GM12878 (cell line): ENCODE results near the gene PJA1. TPM values are rescaled to one million over a fixed set of nuclear protein-coding genes. Genes with fewer than 3 reads are reported as not detected.

Source experiments
- ATAC-seq: fragments of 200-7000 bp; cut with Tn5 transposase; 3 replicates; pipeline ENCODE4 v1.9.1; 2020; ENCODE audit warnings: mild to moderate bottlenecking, moderate library complexity
- BruUV-seq: library from RNA; stranded (reverse); fragments of 400-500 nt; replicated peaks from 2 replicates; lab custom pipeline; 2021; lab: Mats Ljungman, UMichigan
- CTCF ChIA-PET: fragments of 300-600 bp; sonication (Branson Sonifier 250); formaldehyde crosslinking; extraction: SDS; loops from one replicate; lab custom pipeline; 2021; ENCODE audit warnings: inconsistent platforms; lab: Yijun Ruan, JAX
- POLR2A ChIA-PET: fragments of 350-600 bp; formaldehyde crosslinking; extraction: SDS; loops from one replicate; lab custom pipeline; 2021; ENCODE audit warnings: inconsistent platforms; lab: Charles Lee
- RAD21 ChIA-PET: fragments of 300-600 bp; sonication (Branson Sonifier 250); formaldehyde crosslinking; loops from one replicate; lab custom pipeline; 2023; ENCODE audit warnings: antibody characterized with exemption; ENCODE audit not compliant: unreplicated experiment; lab: Charles Lee
- SMC1A ChIA-PET: fragments of 300-600 bp; sonication (Branson Sonifier 250); formaldehyde crosslinking; loops from one replicate; lab custom pipeline; 2023; ENCODE audit not compliant: unreplicated experiment, uncharacterized antibody; lab: Charles Lee
- DNase-seq: peaks from one replicate; pipeline ENCODE4 v3.0.0-alpha.2; 2011; ENCODE audit warnings: low read depth, low spot score
- FAIRE-seq: peaks from 3 replicates; lab custom pipeline; 2011; peaks lifted over from hg19 to GRCh38; lab: Jason Lieb, UNC
- H2AFZ ChIP-seq: 2 replicates; pipeline ENCODE4 v1.6.0; 2011; ENCODE audit warnings: low read depth, low read length, control low read depth; ENCODE audit not compliant: control insufficient read depth
- H3K27ac ChIP-seq: 2 replicates; pipeline ENCODE4 v1.5.1; 2011; ENCODE audit warnings: control low read depth; ENCODE audit not compliant: control insufficient read depth, insufficient read depth
- H3K27me3 ChIP-seq, 2 experiments: replicated peaks in 1 of 2; 2 replicates each; pipeline versions ENCODE4 v1.6.0 to v1.6.1; 2011; ENCODE audit warnings: low read length in 1 of 2; ENCODE audit not compliant: control insufficient read depth in 2 of 2, insufficient read depth in 2 of 2
- H3K36me3 ChIP-seq, 2 experiments: 2 replicates each; pipeline ENCODE4 v1.5.1; 2011; ENCODE audit warnings: low read length in 1 of 2; ENCODE audit not compliant: control insufficient read depth in 2 of 2, insufficient read depth in 2 of 2
- H3K4me1 ChIP-seq: 2 replicates; pipeline ENCODE4 v1.6.1; 2011; ENCODE audit warnings: mild to moderate bottlenecking, low read length, moderate library complexity, mixed read lengths; ENCODE audit not compliant: control insufficient read depth, insufficient read depth
- H3K4me2 ChIP-seq: 2 replicates; pipeline ENCODE4 v1.6.0; 2011; ENCODE audit warnings: control low read depth; ENCODE audit not compliant: control insufficient read depth, insufficient read depth
- H3K4me3 ChIP-seq: fragments of 200-600 bp; sonication (generic); 2 replicates; pipeline ENCODE4 v1.5.1; 2016
- H3K79me2 ChIP-seq: 2 replicates; pipeline ENCODE4 v1.6.0; 2011; ENCODE audit warnings: low read length; ENCODE audit not compliant: control insufficient read depth, insufficient read depth
- H3K9ac ChIP-seq: 2 replicates; pipeline ENCODE4 v1.8.0; 2011; ENCODE audit warnings: low read length, control low read depth, mixed read lengths; ENCODE audit not compliant: control insufficient read depth, insufficient read depth
- H3K9me3 ChIP-seq: replicated peaks from 3 replicates; pipeline ENCODE4 v1.5.1; 2011; ENCODE audit warnings: mild to moderate bottlenecking, low read length; ENCODE audit not compliant: control insufficient read depth, insufficient read depth
- H4K20me1 ChIP-seq: 2 replicates; pipeline ENCODE4 v1.6.0; 2011; ENCODE audit not compliant: control insufficient read depth, insufficient read depth
- FOS ChIP-seq: IDR thresholded peaks from 3 replicates; pipeline ENCODE4 v1.6.1; 2011; ENCODE audit warnings: borderline replicate concordance; ENCODE audit not compliant: insufficient read length; ENCODE audit errors: extremely low read depth
- IRF4 ChIP-seq: IDR thresholded peaks from 2 replicates; pipeline ENCODE4 v1.6.1; 2011; ENCODE audit warnings: low read depth, low read length
- KDM1A ChIP-seq: fragments of 200-600 bp; sonication (generic); IDR thresholded peaks from 2 replicates; pipeline ENCODE4 v1.6.1; 2016; ENCODE audit warnings: borderline replicate concordance
- TBL1XR1 ChIP-seq: IDR thresholded peaks from 2 replicates; pipeline ENCODE4 v1.6.1; 2012; ENCODE audit warnings: low read depth, low read length, improper control_type of control experiment
- USF2 ChIP-seq: IDR thresholded peaks from 2 replicates; pipeline ENCODE4 v1.6.1; 2011; ENCODE audit warnings: low read depth, low read length, improper control_type of control experiment, borderline replicate concordance
- ZNF687 ChIP-seq: fragments of 450-650 bp; IDR thresholded peaks from 2 replicates; pipeline ENCODE4 v1.6.1; 2017; ENCODE audit warnings: mild to moderate bottlenecking, moderate library complexity
- WGBS: methylation state at CpG from one replicate; pipeline ENCODE4 v1.1.6; 2016; ENCODE audit warnings: low lambda C conversion rate; ENCODE audit not compliant: insufficient replicate concordance, insufficient coverage; ENCODE audit errors: missing lambda C conversion rate; 5-methylcytosine and 5-hydroxymethylcytosine counted together
- in situ Hi-C: fragments of 300-500 bp; cut with MboI; formaldehyde crosslinking; loops from 9 replicates; pipeline ENCODE4 v1.14.3; 2018; ENCODE audit warnings: mixed read lengths
- intact Hi-C: fragments of 100-400 bp; cut with micrococcal nuclease; formaldehyde crosslinking; loops from one replicate; pipeline ENCODE4 v1.14.2; 2022; ENCODE audit not compliant: unreplicated experiment
- polyA plus RNA-seq, 11 experiments: library from polyadenylated mRNA; depleted of rRNA in 4 of 11; unstranded in 6 of 11; stranded (reverse) in 5 of 11; fragments of >200 nt; fragmentation: Nextera tagmentation in 4 of 11; fragmentation: Illumina TruSeq in 1 of 11; extraction: Ambion mirVana in 4 of 11; extraction: Trizol in 1 of 11; gene quantifications; 1 replicate in 1 of 11; 2 replicates in 10 of 11; pipeline versions ENCODE4 v1.2.1 to v1.2.3, GENCODE V29; 2011 to 2016; ENCODE audit warnings: inconsistent platforms in 2 of 11, missing spikeins in 2 of 11, low read depth in 1 of 11
- total RNA-seq, 4 experiments: library from RNA; depleted of rRNA in 3 of 4; stranded (reverse); fragments of >200 nt in 3 of 4; fragmentation: Illumina TruSeq in 1 of 4; extraction: Trizol in 1 of 4; gene quantifications; 2 replicates each; pipeline versions ENCODE4 v1.2.1 to v1.2.3, GENCODE V29; 2013 to 2021

The PJA1 gene
- total and polyA plus RNA-seq, 10 of the 15 experiments (the other 5 are each of a cell fraction or from before 2014, with no cell fraction given) = 5.2 to 19.5 (median 10.8) TPM

GRCh38 chrX:69177511-69178162 lies 12.4 kb upstream of the PJA1 start:
- SMC1A ChIA-PET = no interaction called here
- Histone ChIP-seq H3K36me3 (no peaks in the 10 kb centered on the region), H3K4me3 (no peak overlapping the region), H3K9ac (no peak overlapping the region), H3K4me1 (no peaks in the 10 kb centered on the region), H3K27ac (no peak overlapping the region), H3K79me2 (no peaks in the 10 kb centered on the region), H2AFZ (no peak overlapping the region), H3K4me2 (no peak overlapping the region), H4K20me1 (no peaks in the 10 kb centered on the region), H3K27me3 (no peaks in the 10 kb centered on the region), H3K9me3 (no peaks in the 10 kb centered on the region)
- POLR2A ChIA-PET = no interaction called here
- DNase-seq (no peak), FAIRE-seq (no peak), ATAC-seq (no peak)
- in situ Hi-C loops = no loop called here
- TF ChIP-seq IRF4 = no peak
- no peak for TF ChIP-seq KDM1A
- TF ChIP-seq TBL1XR1 = no peak
- CTCF ChIA-PET = no interaction called here
- RAD21 ChIA-PET = no interaction called here
- no TSS peak for BruUV-seq
- intact Hi-C loops = no loop called here
- 26% methylated on average over 4 of the region's 4 CpGs for WGBS

- ChIA-PET RAD21 (no interaction called here), SMC1A (no interaction called here), CTCF (no interaction called here), POLR2A (no interaction called here)
- no peaks in the 10 kb centered on the region for H3K36me3 ChIP-seq
- no peak for DNase-seq
- H3K4me3 ChIP-seq = no peak overlapping the region
- no peak for FAIRE-seq
- no peak overlapping the region for H3K4me2 ChIP-seq
- no peak for ATAC-seq
- BruUV-seq = no TSS peak
- intact Hi-C loops (no loop called here), in situ Hi-C loops (no loop called here)
- no peaks in the 10 kb centered on the region for H3K4me1 ChIP-seq
- H3K9ac ChIP-seq = no peak overlapping the region
- no peak overlapping the region for H3K27ac ChIP-seq
- 25% methylated on average over 3 of the region's 3 CpGs for WGBS
- no peaks in the 10 kb centered on the region for H3K9me3 ChIP-seq
- no peaks in the 10 kb centered on the region; a peak in 1 of 4 replicates for H3K27me3 ChIP-seq
- TF ChIP-seq ZNF687 (no peak), USF2 (no peak), FOS (no peak)
- H3K79me2 ChIP-seq = no peaks in the 10 kb centered on the region
- no peaks in the 10 kb centered on the region for H4K20me1 ChIP-seq
- H2AFZ ChIP-seq = no peak overlapping the region
Measured at GRCh38 chrX:69176053-69176452, 10.8 kb upstream of the PJA1 start.
